ENCODE data around the gene REX1BD. TPM values are rescaled to one million over a fixed set of nuclear protein-coding genes. Genes with fewer than 3 reads are reported as not detected.
A peak's percentile ranks its signal among the peaks of the same experiment; 100 is the strongest.

The REX1BD gene
- total RNA-seq, 1 experiment from 2014 or later: 72.3 TPM

DNA sequence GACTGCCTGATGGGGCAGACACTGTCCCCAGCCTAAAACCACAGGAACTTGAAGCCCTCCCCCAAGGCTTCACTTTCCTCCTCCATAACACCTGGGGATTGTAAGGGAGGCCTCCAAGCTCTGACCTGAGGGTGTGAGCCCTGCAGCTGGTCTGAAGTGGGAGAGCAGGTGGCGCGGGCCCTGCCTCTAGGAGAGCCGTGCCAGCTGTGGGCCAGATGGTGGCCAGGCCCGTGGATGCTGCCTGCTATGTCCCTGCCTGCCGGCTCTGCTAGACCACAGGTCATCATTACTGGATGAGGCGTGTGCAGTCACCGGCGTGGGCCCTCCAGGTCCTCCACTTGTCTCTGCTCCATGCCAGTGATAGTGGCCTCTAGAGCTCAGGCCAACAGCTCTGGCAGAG, 44.7 kb downstream of the REX1BD start:
- Mint-ChIP-seq H3K4me3 (no peak overlapping the region), H3K9me3 (no peaks in the 10 kb centered on the region; a peak in 1 of 5 replicates), H3K4me1 (peaks cover 9 to 17% of the 10 kb centered on the region in 2 experiments), H3K36me3 (ENCODE audit: insufficient read depth in 1 of 3, low read depth in 3 of 3) (no peaks in the 10 kb centered on the region), H3K27ac (peak overlapping the region in 1 of 3 experiments; percentile 40; a peak in 2 of 7 replicates), H3K27me3 (ENCODE audit: low read depth) (peaks cover 48% of the 10 kb centered on the region)
- WGBS (ENCODE audit: extremely low coverage, insufficient read length, low lambda C conversion rate): no CpG with 5 or more reads among the region's 8 CpGs
- Histone ChIP-seq H3T11ph (ENCODE audit: low read length) (no peak overlapping the region), H3K27ac (ENCODE audit: insufficient read length, low read depth, low read length) (no peak overlapping the region), H3K9ac (ENCODE audit: extremely low read depth, insufficient read length, low read length) (no peak overlapping the region), H3K27me3 (ENCODE audit: insufficient read depth, low read length) (no peaks in the 10 kb centered on the region), H2BK120ac (ENCODE audit: low read depth, low read length, poor library complexity, severe bottlenecking) (no peak overlapping the region), H2BK12ac (ENCODE audit: insufficient read length, low read depth, low read length) (no peak overlapping the region), H3K9me3 (ENCODE audit: control insufficient read depth, low read depth, low read length) (no peaks in the 10 kb centered on the region), H3K4me2 (ENCODE audit: insufficient read depth, insufficient read length, low read length) (no peak overlapping the region), H3K23me2 (ENCODE audit: insufficient read length, low read depth, low read length, poor library complexity, severe bottlenecking) (peaks cover 7% of the 10 kb centered on the region), H2BK5ac (ENCODE audit: insufficient read length, low read length) (no peak overlapping the region), H4K20me1 (ENCODE audit: control insufficient read depth, insufficient read depth, insufficient read length) (no peaks in the 10 kb centered on the region), H3K4ac (ENCODE audit: low read depth, low read length) (no peak overlapping the region), H3K79me1 (ENCODE audit: insufficient read depth, low read depth, low read length, poor library complexity, severe bottlenecking) (peaks cover 1% of the 10 kb centered on the region), H3K23ac (ENCODE audit: insufficient read length, low read depth, low read length) (no peak overlapping the region), H3K4me1 (ENCODE audit: insufficient read depth, low read length) (peaks cover 3% of the 10 kb centered on the region; the same call in 1 of the 2 replicates), H2AK5ac (ENCODE audit: insufficient read length, low read length) (no peak overlapping the region), H3K79me2 (ENCODE audit: insufficient read depth, low read length) (no peaks in the 10 kb centered on the region), H2BK20ac (ENCODE audit: low read depth, low read length, poor library complexity, severe bottlenecking) (no peak overlapping the region), H3K14ac (ENCODE audit: insufficient read depth, low read length) (no peak overlapping the region; the same call in 1 of the 2 replicates), H2AFZ (ENCODE audit: low read length) (no peak overlapping the region), H3K18ac (ENCODE audit: insufficient read length, low read depth, low read length) (no peak overlapping the region), H4K91ac (ENCODE audit: insufficient read length, low read depth, low read length) (no peak overlapping the region), H2BK15ac (ENCODE audit: low read depth, low read length) (no peak overlapping the region), H4K5ac (ENCODE audit: insufficient read length, low read depth, low read length) (no peak overlapping the region), H4K8ac (replicated peaks; ENCODE audit: insufficient read length, low read depth, low read length) (no peak overlapping the region), H3K56ac (ENCODE audit: insufficient read length, low read depth, low read length) (no peak overlapping the region)
- no peak for DNase-seq
- TF ChIP-seq CTCF (conservative IDR thresholded peaks at IDR 0.05): no peak

All from H9 (cell line).